Measurements from ENCODE around the gene RAB6A.

Gene RAB6A

DNA sequence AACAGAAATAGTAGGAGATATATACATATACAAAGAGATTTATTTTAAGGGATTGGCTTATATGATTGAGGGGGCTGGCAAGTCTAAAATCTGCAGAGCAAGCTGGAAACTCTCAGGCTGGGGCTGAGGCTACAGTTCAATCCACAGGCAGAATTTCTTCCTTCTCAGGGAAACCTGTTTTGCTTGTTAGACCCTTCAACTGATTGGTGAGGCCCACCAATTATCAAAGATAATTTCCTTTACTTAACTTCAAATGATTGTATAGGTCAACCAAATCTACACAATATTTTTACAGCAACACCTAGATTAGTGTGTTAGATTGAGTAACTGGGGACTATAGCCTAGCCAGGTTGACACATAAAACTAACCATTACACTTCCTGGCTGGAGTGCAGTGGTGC lies 119.2 kb downstream of the RAB6A start:
- H3K4me3 ChIP-seq (ENCODE audit: low read depth, low read length), result no peak overlapping the region
- DNase-seq (ENCODE audit: low read depth), result no peak

DNA sequence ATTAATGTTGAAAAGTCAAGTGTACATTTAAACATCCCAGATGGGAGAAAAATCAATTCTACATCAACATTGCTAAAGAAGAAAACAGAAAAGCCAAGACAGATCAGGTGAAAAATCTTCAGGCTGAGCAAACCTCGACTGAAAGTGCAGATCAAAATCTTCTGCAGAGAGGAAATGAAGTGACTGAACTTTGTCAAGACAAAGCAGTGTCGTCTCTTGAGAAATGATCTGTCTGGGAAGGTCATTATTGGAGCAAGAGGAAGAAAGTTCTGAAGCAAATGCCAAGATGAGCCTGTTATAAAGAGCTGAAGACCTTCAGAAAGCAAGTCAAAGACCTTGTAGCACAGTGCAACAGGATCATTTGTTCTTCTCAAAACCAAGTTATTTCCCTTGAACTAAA lies 120.3 kb downstream of the RAB6A start:
- no peak overlapping the region for H3K4me3 ChIP-seq (ENCODE audit: low read depth, low read length)
- no peak for DNase-seq (ENCODE audit: low read depth)

DNA sequence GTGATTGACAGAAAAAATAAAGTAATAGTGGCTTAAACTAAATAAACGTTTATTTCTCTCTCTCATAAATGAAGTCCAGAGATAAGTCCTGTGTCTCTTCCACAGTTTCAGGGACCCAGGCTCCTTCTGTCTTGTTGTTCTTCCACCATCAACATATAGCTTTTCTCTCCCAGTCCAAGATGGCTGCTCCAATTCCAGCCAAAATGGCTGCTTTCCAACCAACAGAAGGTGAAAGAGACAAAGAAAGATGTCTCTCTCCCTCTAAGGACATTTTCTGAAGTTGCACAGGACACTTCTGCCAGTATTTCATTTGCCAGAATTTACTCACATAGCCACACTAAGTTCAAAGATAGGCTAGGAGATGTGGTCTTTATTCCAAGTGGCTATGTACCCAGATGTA lies 123.9 kb downstream of the RAB6A start:
- no peak for DNase-seq (ENCODE audit: low read depth)

DNA sequence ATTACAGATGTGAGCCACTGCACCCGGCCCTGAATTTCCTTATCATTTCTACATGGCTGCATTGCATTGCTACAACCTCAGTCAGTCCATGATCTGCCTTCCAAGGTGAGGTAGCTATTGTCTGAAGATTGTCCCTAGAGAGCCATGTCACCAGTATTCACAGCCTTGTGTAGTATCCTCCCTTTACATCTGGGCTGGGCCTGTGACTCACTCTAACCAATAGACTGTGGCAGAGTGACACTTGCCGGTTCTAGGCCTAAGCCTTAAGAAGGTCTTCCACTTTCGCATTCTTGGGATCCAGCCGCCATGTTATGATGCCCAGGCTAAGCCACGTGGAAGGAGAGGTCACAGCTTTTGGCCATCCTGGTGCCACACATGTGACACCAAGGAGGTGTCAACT lies 124.6 kb downstream of the RAB6A start:
- H3K4me3 ChIP-seq (ENCODE audit: low read depth, low read length), result no peak overlapping the region
- no peak for DNase-seq (ENCODE audit: low read depth)

More for the DNA sequence above, 123.9 kb downstream of the RAB6A start:
- H3K4me3 ChIP-seq (ENCODE audit: low read depth, low read length), result no peak overlapping the region

DNA sequence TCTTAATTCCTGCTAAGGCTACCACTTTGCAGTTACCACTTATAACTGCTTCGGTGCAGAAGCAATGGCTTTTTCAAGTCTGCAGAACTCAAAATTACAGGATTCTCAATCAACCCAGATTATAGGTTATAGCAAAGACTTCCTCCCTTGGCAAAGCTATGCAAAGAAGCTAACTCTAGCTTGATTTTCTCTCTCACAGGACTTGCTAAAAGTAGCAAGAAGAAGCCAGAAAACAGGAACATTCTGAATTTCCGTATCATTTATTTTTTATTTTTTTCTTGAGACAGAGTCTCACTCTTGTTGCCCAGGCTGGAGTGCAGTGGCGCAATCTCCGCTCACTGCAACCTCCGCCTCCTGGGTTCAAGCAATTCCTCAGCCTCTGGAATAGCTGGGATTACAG lies 125.2 kb downstream of the RAB6A start:
- H3K4me3 ChIP-seq (ENCODE audit: low read depth, low read length), result no peak overlapping the region
- no peak for DNase-seq (ENCODE audit: low read depth)

DNA sequence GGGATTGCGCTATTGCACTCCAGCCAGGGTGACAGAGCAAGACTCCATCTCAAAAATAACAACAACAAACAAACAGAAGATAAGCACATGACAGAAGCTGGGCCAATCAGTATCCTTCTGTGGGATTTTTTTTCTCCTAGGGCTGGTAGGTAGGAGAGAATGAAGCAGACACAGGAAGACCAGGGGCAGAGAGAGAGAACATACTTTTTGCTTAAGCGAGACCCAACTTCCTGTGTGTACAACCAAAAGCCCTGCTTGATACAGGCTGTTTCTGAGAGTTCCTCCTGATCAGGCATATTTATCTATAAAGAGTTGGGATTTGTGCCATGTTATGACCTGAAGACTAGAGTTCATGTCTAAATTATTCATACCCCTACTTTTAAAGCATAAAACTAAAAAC lies 126.9 kb downstream of the RAB6A start:
- H3K4me3 ChIP-seq (ENCODE audit: low read depth, low read length), result no peak overlapping the region
- no peak for DNase-seq (ENCODE audit: low read depth)

DNA sequence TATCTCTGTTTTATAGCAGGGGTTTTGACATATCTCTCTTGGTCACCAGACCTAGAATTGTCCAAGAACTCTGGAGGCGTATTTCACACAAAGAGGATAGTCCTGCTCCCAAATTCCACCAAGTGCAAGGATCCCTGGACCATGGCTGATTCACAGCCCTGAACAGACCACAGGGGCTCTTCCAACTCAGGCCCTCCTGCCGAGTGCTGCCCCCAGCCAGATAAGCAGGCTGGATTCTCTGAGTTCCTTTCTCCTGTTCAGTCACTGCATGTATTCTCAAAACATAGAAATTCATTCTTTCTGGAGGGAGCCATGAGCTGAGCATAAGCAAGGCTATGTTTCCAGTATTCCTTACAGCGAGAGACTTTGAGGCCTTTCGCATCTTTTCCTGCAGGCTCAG lies 127.9 kb downstream of the RAB6A start:
- DNase-seq (ENCODE audit: low read depth), result no peak
- H3K4me3 ChIP-seq (ENCODE audit: low read depth, low read length), result no peak overlapping the region

DNA sequence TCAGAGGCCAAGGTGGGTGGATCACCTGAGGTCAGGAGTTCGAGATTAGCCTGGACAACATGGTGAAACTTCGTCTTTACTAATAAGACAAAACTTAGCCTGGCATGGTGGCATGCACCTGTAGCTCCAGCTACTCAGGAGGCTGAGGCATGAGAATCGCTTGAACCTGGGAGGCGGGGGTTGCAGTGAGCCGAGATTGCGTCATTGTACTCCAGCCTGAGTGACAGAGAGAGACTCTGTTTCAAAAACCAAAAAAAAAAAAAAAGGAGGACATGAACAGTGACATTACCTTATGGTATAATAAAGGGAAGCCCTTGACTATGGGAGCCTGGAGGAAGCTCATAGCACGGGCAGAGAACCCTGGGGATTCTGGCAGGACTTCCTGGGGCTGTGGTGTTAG lies 131.0 kb downstream of the RAB6A start:
- no peak overlapping the region for H3K4me3 ChIP-seq (ENCODE audit: low read depth, low read length)
- no peak for DNase-seq (ENCODE audit: low read depth)

DNA sequence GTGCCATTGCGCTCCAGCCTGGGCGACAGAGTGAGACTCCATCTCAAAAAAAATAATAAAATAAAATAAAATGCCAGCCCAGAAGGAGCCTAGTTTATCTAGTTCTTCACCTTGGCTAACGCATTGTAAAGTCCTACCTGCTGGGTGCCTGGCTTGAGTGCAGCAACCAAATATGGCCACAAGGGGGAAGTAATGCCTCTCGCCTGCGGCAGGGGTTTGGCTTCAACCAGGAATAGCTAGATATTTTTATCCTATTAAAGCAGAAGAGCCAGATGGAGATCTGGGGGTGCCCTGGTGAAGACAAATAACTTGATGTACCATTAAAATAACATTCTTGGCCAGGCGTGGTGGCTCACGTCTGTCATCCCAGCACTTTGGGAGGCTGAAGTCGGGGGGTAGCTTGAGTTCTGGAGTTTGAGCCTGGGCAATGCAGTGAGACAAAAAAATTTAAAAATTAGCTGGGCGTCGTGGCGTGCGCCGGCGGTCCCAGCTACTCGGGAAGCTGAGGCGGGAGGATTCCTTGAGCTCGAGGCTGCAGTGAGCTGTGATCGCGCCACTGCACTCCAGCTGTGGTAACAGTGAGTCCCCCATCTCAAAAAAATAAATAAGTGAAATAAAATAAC lies 135.1 kb downstream of the RAB6A start:
- DNase-seq (ENCODE audit: low read depth), result peak; percentile 4
- H3K4me3 ChIP-seq (ENCODE audit: low read depth, low read length), result peak overlapping the region; percentile 23

Measured in skeletal muscle cell (primary cell).